ENCODE data around the gene RCC2. TPM values are rescaled to one million over a fixed set of nuclear protein-coding genes. Genes with fewer than 3 reads are reported as not detected.
A peak's percentile ranks its signal among the peaks of the same experiment; 100 is the strongest.
"Not testable (repeated sequence)": the region's sequence is repeated elsewhere in the genome, so short reads cannot be mapped to it uniquely, and the experiment has no call there.

The RCC2 gene
- total RNA-seq (20.7 TPM), polyA plus RNA-seq (ENCODE audit: insufficient read depth in 1 of 8, insufficient read length in 8 of 8, low replicate concordance in 1 of 8) (10 to 100 TPM; 32.2 to 57.4 (median 39.4) TPM)
- long read RNA-seq, donor 1, full-length matches to known transcripts: 9 of 9 reads
- long read RNA-seq, donor 1, partial matches to known transcripts: 0 of 9 reads
- long read RNA-seq, donor 1, other reads (novel, unspliced or antisense): 0 of 9 reads
- long read RNA-seq, donor 2, full-length matches to known transcripts: 1 of 1 reads
- long read RNA-seq, donor 2, partial matches to known transcripts: 0 of 1 reads
- long read RNA-seq, donor 2, other reads (novel, unspliced or antisense): 0 of 1 reads
- long read RNA-seq, donor 3, full-length matches to known transcripts: 6 of 6 reads
- long read RNA-seq, donor 3, partial matches to known transcripts: 0 of 6 reads
- long read RNA-seq, donor 3, other reads (novel, unspliced or antisense): 0 of 6 reads
- long read RNA-seq, donor 4, full-length matches to known transcripts: 5 of 5 reads
- long read RNA-seq, donor 4, partial matches to known transcripts: 0 of 5 reads
- long read RNA-seq, donor 4, other reads (novel, unspliced or antisense): 0 of 5 reads
- long read RNA-seq, donor 5, full-length matches to known transcripts: 16 of 16 reads
- long read RNA-seq, donor 5, partial matches to known transcripts: 0 of 16 reads
- long read RNA-seq, donor 5, other reads (novel, unspliced or antisense): 0 of 16 reads
- long read RNA-seq, donor 6, partial matches to known transcripts: 0 of 2 reads
- long read RNA-seq, donor 6, other reads (novel, unspliced or antisense): 0 of 2 reads
- long read RNA-seq, donor 7, full-length matches to known transcripts: 5 of 5 reads
- long read RNA-seq, donor 7, partial matches to known transcripts: 0 of 5 reads
- long read RNA-seq, donor 7, other reads (novel, unspliced or antisense): 0 of 5 reads
- long read RNA-seq, donor 8, partial matches to known transcripts: 0 of 2 reads
- long read RNA-seq, donor 8, other reads (novel, unspliced or antisense): 0 of 2 reads
- long read RNA-seq, donor 9, full-length matches to known transcripts: 3 of 3 reads
- long read RNA-seq, donor 9, partial matches to known transcripts: 0 of 3 reads
- long read RNA-seq, donor 9, other reads (novel, unspliced or antisense): 0 of 3 reads
- long read RNA-seq, donor 10, full-length matches to known transcripts: 7 of 7 reads
- long read RNA-seq, donor 10, partial matches to known transcripts: 0 of 7 reads
- long read RNA-seq, donor 10, other reads (novel, unspliced or antisense): 0 of 7 reads
- long read RNA-seq, donor 11, full-length matches to known transcripts: 3 of 3 reads
- long read RNA-seq, donor 11, partial matches to known transcripts: 0 of 3 reads
- long read RNA-seq, donor 11, other reads (novel, unspliced or antisense): 0 of 3 reads

- peak within 1 kb of the TSS; percentile 82 for H3K4me3 ChIP-seq (ENCODE audit: low read length)
- peak; percentile 91 for DNase-seq
- H3K4me1 ChIP-seq (ENCODE audit: control insufficient read depth, insufficient read depth, low read length): peaks cover 23% of the 10 kb centered on the region
- peaks cover 22% of the 10 kb centered on the region for H3K27me3 ChIP-seq (ENCODE audit: control insufficient read depth, insufficient read depth, low read length)
- H3K36me3 ChIP-seq (ENCODE audit: control insufficient read depth, insufficient read depth, low read length): peaks cover 15% of the 10 kb centered on the region
- peak within 1 kb of the TSS; percentile 84 for H3K27ac ChIP-seq (ENCODE audit: low read length)
- H3K9me3 ChIP-seq (replicated peaks; ENCODE audit: control insufficient read depth, low read depth, low read length): no peaks in the 10 kb centered on the region
- under 1% methylated on average over 57 of the region's 75 CpGs for WGBS (ENCODE audit: insufficient coverage)
Observed at GRCh38 chr1:17439250-17440073, at the start of gene RCC2. TSS of gene RCC2 (minus strand) at chr1:17439677. CDS start at chr1:17438514, 1,163 bp downstream.

- Histone ChIP-seq H3K27ac (ENCODE audit: low read length) (no peak overlapping the region), H3K4me1 (ENCODE audit: control insufficient read depth, insufficient read depth, low read length) (peaks cover 7% of the 10 kb centered on the region), H3K9me3 (replicated peaks; ENCODE audit: control insufficient read depth, low read depth, low read length) (no peaks in the 10 kb centered on the region), H3K4me3 (ENCODE audit: low read length) (no peak overlapping the region), H3K36me3 (ENCODE audit: control insufficient read depth, insufficient read depth, low read length) (no peaks in the 10 kb centered on the region), H3K27me3 (ENCODE audit: control insufficient read depth, insufficient read depth, low read length) (peaks cover 1% of the 10 kb centered on the region)
- no CpG with 5 or more reads among the region's 9 CpGs for WGBS (ENCODE audit: insufficient coverage)
- DNase-seq: no peak
Observed at GRCh38 chr1:17486242-17486641, 46.8 kb upstream of the RCC2 start.

GRCh38 chr1:17485281-17485680 is 45.8 kb upstream of the RCC2 start:
- no peak overlapping the region for H3K27ac ChIP-seq (ENCODE audit: low read length)
- no peaks in the 10 kb centered on the region for H3K36me3 ChIP-seq (ENCODE audit: control insufficient read depth, insufficient read depth, low read length)
- H3K4me1 ChIP-seq (ENCODE audit: control insufficient read depth, insufficient read depth, low read length): peaks cover 7% of the 10 kb centered on the region
- H3K9me3 ChIP-seq (replicated peaks; ENCODE audit: control insufficient read depth, low read depth, low read length): no peaks in the 10 kb centered on the region
- 71% methylated on average over 10 of the region's 10 CpGs for WGBS (ENCODE audit: insufficient coverage)
- no peaks in the 10 kb centered on the region for H3K27me3 ChIP-seq (ENCODE audit: control insufficient read depth, insufficient read depth, low read length)
- no peak for DNase-seq
- H3K4me3 ChIP-seq (ENCODE audit: low read length): no peak overlapping the region

GRCh38 chr1:17481981-17482380 is 42.5 kb upstream of the RCC2 start:
- not testable (repeated sequence) for H3K36me3 ChIP-seq (ENCODE audit: control insufficient read depth, insufficient read depth, low read length); H3K9me3 ChIP-seq (replicated peaks; ENCODE audit: control insufficient read depth, low read depth, low read length); H3K27me3 ChIP-seq (ENCODE audit: control insufficient read depth, insufficient read depth, low read length); DNase-seq; H3K27ac ChIP-seq (ENCODE audit: low read length); H3K4me3 ChIP-seq (ENCODE audit: low read length); H3K4me1 ChIP-seq (ENCODE audit: control insufficient read depth, insufficient read depth, low read length)
- WGBS (ENCODE audit: insufficient coverage): 97% methylated on average over 9 of the region's 10 CpGs

- DNase-seq: no peak
- no peak overlapping the region for H3K27ac ChIP-seq (ENCODE audit: low read length)
- H3K4me1 ChIP-seq (ENCODE audit: control insufficient read depth, insufficient read depth, low read length): no peaks in the 10 kb centered on the region
- no peak overlapping the region for H3K4me3 ChIP-seq (ENCODE audit: low read length)
- H3K36me3 ChIP-seq (ENCODE audit: control insufficient read depth, insufficient read depth, low read length): no peaks in the 10 kb centered on the region
- WGBS (ENCODE audit: insufficient coverage): 78% methylated on average over 6 of the region's 7 CpGs
- H3K9me3 ChIP-seq (replicated peaks; ENCODE audit: control insufficient read depth, low read depth, low read length): no peaks in the 10 kb centered on the region
- no peaks in the 10 kb centered on the region for H3K27me3 ChIP-seq (ENCODE audit: control insufficient read depth, insufficient read depth, low read length)
Observed at GRCh38 chr1:17480846-17481245, 41.4 kb upstream of the RCC2 start.

DNA sequence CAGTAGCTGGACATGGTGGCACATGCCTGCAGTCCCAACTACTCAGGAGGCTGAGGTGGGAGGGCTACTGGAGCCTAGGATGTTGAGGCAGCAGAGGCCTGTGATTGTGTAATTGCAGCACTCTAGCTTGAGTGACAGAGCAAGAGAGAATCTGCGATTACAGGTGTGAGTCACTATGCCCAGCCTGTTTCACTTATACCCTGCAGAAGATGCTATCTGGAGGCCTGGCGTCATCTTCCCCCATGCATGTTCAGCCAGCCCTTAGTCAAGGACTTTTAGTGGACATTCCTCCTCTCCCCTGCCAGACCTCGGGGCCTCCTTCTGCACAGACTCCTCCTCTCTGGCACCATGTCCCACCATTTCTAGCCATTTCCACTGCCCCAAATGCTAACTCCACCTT is 36.3 kb upstream of the RCC2 start:
- 78% methylated on average over 2 of the region's 3 CpGs for WGBS (ENCODE audit: insufficient coverage)
- DNase-seq: peak; percentile 15

GRCh38 chr1:17474836-17475555 is 35.5 kb upstream of the RCC2 start:
- H3K4me1 ChIP-seq (ENCODE audit: control insufficient read depth, insufficient read depth, low read length); H3K36me3 ChIP-seq (ENCODE audit: control insufficient read depth, insufficient read depth, low read length); H3K27ac ChIP-seq (ENCODE audit: low read length); H3K9me3 ChIP-seq (replicated peaks; ENCODE audit: control insufficient read depth, low read depth, low read length); H3K27me3 ChIP-seq (ENCODE audit: control insufficient read depth, insufficient read depth, low read length); DNase-seq; H3K4me3 ChIP-seq (ENCODE audit: low read length): not testable (repeated sequence)
- 75% methylated on average over 10 of the region's 20 CpGs for WGBS (ENCODE audit: insufficient coverage)

More for the DNA sequence above, 36.3 kb upstream of the RCC2 start:
- Histone ChIP-seq H3K27me3 (ENCODE audit: control insufficient read depth, insufficient read depth, low read length) (no peaks in the 10 kb centered on the region), H3K4me3 (ENCODE audit: low read length) (no peak overlapping the region), H3K4me1 (ENCODE audit: control insufficient read depth, insufficient read depth, low read length) (no peaks in the 10 kb centered on the region), H3K27ac (ENCODE audit: low read length) (no peak overlapping the region), H3K36me3 (ENCODE audit: control insufficient read depth, insufficient read depth, low read length) (no peaks in the 10 kb centered on the region), H3K9me3 (replicated peaks; ENCODE audit: control insufficient read depth, low read depth, low read length) (no peaks in the 10 kb centered on the region)

DNA sequence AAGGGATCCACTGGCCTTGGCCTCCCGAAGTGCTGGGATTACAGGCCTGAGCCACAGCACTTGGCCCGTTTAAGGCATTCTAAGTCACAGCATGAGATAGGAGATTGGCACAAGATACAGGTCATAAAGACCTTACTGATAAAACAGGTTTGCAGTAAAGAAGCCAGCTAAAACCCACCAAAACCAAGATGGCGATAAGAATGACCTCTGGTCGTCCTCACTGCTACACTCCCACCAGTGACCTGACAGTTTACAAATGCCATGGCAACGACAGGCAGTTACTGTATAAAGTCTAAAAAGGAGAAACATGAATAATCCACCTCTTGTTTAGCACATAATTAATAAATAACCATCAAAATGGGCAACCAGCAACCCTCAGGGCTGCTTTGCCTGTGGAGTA is 33.3 kb upstream of the RCC2 start:
- Histone ChIP-seq H3K36me3 (ENCODE audit: control insufficient read depth, insufficient read depth, low read length) (no peaks in the 10 kb centered on the region), H3K9me3 (replicated peaks; ENCODE audit: control insufficient read depth, low read depth, low read length) (no peaks in the 10 kb centered on the region), H3K27me3 (ENCODE audit: control insufficient read depth, insufficient read depth, low read length) (no peaks in the 10 kb centered on the region), H3K4me1 (ENCODE audit: control insufficient read depth, insufficient read depth, low read length) (no peaks in the 10 kb centered on the region), H3K4me3 (ENCODE audit: low read length) (no peak overlapping the region), H3K27ac (ENCODE audit: low read length) (no peak overlapping the region)
- no peak for DNase-seq
- WGBS (ENCODE audit: insufficient coverage): 79% methylated on average over 2 of the region's 5 CpGs

DNA sequence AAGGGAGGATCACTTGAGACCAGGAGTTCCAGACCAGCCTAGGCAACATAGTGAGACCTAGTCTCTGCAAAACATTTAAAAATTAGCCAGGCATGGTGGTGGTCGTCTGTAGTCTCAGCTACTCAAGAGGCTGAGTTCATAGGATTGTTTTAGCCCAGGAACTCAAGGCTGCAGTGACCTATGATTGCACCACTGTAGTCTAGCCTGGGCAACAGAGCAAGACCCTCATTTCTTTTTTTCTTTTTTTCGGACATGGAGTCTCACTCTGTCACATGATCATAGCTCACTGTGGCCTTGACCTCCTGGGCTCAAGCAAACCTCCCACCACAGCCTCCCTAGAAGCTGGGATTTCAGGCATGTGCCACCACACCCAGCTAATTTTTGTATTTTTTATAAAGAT is 31.9 kb upstream of the RCC2 start:
- WGBS (ENCODE audit: insufficient coverage): 86% methylated on average over 2 of the region's 2 CpGs
- Histone ChIP-seq H3K4me3 (ENCODE audit: low read length) (no peak overlapping the region), H3K27me3 (ENCODE audit: control insufficient read depth, insufficient read depth, low read length) (no peaks in the 10 kb centered on the region), H3K27ac (ENCODE audit: low read length) (no peak overlapping the region), H3K36me3 (ENCODE audit: control insufficient read depth, insufficient read depth, low read length) (no peaks in the 10 kb centered on the region), H3K9me3 (replicated peaks; ENCODE audit: control insufficient read depth, low read depth, low read length) (no peaks in the 10 kb centered on the region), H3K4me1 (ENCODE audit: control insufficient read depth, insufficient read depth, low read length) (no peaks in the 10 kb centered on the region)
- DNase-seq: no peak
